GM21723 (cell line): ENCODE data around the gene ARMC9.
"Not testable (repeated sequence)": the region's sequence is repeated elsewhere in the genome, so short reads cannot be mapped to it uniquely, and the experiment has no call there.

Source experiments
- ATAC-seq: cut with Tn5 transposase; IDR thresholded peaks from one replicate; pipeline ENCODE4 v1.9.1; 2021; ENCODE audit warnings: mild to moderate bottlenecking, moderate library complexity; ENCODE audit not compliant: unreplicated experiment

Gene ARMC9

GRCh38 chr2:231359441-231359840 is 161.0 kb downstream of the ARMC9 start:
- ATAC-seq = no peak

GRCh38 chr2:231359948-231360347 is 161.5 kb downstream of the ARMC9 start:
- ATAC-seq = no peak

GRCh38 chr2:231360401-231360800 is 162.0 kb downstream of the ARMC9 start:
- no peak for ATAC-seq

GRCh38 chr2:231360881-231361371 is 162.5 kb downstream of the ARMC9 start:
- ATAC-seq = no peak

- peak; percentile 72 for ATAC-seq
Observed at GRCh38 chr2:231361701-231362554, 163.5 kb downstream of the ARMC9 start.

GRCh38 chr2:231362555-231363184 is 164.2 kb downstream of the ARMC9 start:
- ATAC-seq = no peak

- no peak for ATAC-seq
Observed at GRCh38 chr2:231364061-231364460, 165.6 kb downstream of the ARMC9 start.

- ATAC-seq = no peak
Observed at GRCh38 chr2:231364961-231365810, 166.8 kb downstream of the ARMC9 start.

GRCh38 chr2:231367178-231367577 is 168.7 kb downstream of the ARMC9 start:
- no peak for ATAC-seq

- no peak for ATAC-seq
Observed at GRCh38 chr2:231369580-231370428, 171.4 kb downstream of the ARMC9 start.

- no peak for ATAC-seq
Observed at GRCh38 chr2:231370429-231370748, 172.0 kb downstream of the ARMC9 start.

- ATAC-seq = no peak
Observed at GRCh38 chr2:231370749-231371429, 172.5 kb downstream of the ARMC9 start.

- ATAC-seq = no peak
Observed at GRCh38 chr2:231371430-231372054, 173.1 kb downstream of the ARMC9 start.

GRCh38 chr2:231372326-231372725 is 173.9 kb downstream of the ARMC9 start:
- no peak for ATAC-seq

GRCh38 chr2:231373184-231373583 is 174.8 kb downstream of the ARMC9 start:
- ATAC-seq = no peak

GRCh38 chr2:231373786-231374349 is 175.4 kb downstream of the ARMC9 start:
- no peak for ATAC-seq

- ATAC-seq = no peak
Observed at GRCh38 chr2:231374771-231375170, 176.3 kb downstream of the ARMC9 start.

- ATAC-seq = not testable (repeated sequence)
Observed at GRCh38 chr2:231375994-231376615, 177.7 kb downstream of the ARMC9 start.

- ATAC-seq = no peak
Observed at GRCh38 chr2:231376857-231377256, 178.4 kb downstream of the ARMC9 start.
